RWPE2 (cell line): ENCODE results near the gene SFMBT2.

ENCODE experiments used
- ATAC-seq: fragments of 200-7000 bp; cut with Tn5 transposase; 3 replicates; pipeline ENCODE4 v1.9.1; 2021; ENCODE audit warnings: low read depth
- DNase-seq: peaks from one replicate; pipeline ENCODE4 v3.0.0-alpha.2; 2020; ENCODE audit warnings: low spot score
- H3K27ac ChIP-seq: fragments of 450-650 bp; 2 replicates; pipeline ENCODE4 v1.5.1; 2017; ENCODE audit warnings: mild to moderate bottlenecking; ENCODE audit not compliant: poor library complexity, severe bottlenecking
- H3K27me3 ChIP-seq: fragments of 250-450 bp; sonication (Bioruptor Pico); 2 replicates; pipeline ENCODE4 v1.5.1; 2021; ENCODE audit warnings: mild to moderate bottlenecking, moderate library complexity; ENCODE audit not compliant: insufficient read depth, poor library complexity, severe bottlenecking
- H3K36me3 ChIP-seq: fragments of 250-450 bp; sonication (Bioruptor Pico); 2 replicates; pipeline ENCODE4 v1.5.1; 2020; ENCODE audit warnings: low read depth, mild to moderate bottlenecking, moderate library complexity
- H3K4me1 ChIP-seq: fragments of 250-450 bp; sonication (Bioruptor Pico); 2 replicates; pipeline ENCODE4 v1.5.1; 2021; ENCODE audit warnings: mild to moderate bottlenecking, moderate library complexity; ENCODE audit not compliant: insufficient read depth, poor library complexity, severe bottlenecking
- H3K4me3 ChIP-seq: fragments of 250-450 bp; sonication (Bioruptor Pico); 2 replicates; pipeline ENCODE4 v1.5.1; 2021; ENCODE audit warnings: mild to moderate bottlenecking, moderate library complexity; ENCODE audit not compliant: severe bottlenecking
- H3K9me3 ChIP-seq: fragments of 250-450 bp; sonication (Bioruptor Pico); 2 replicates; pipeline ENCODE4 v1.5.1; 2021; ENCODE audit warnings: mild to moderate bottlenecking, moderate library complexity; ENCODE audit not compliant: severe bottlenecking
- TF ChIP-seq, protein P1 (sequence below): fragments of 450-650 bp; IDR thresholded peaks from one replicate; pipeline ENCODE4 v1.5.1; 2017; ENCODE audit warnings: mild to moderate bottlenecking, moderate library complexity; ENCODE audit not compliant: poor library complexity, severe bottlenecking

Gene SFMBT2

DNA sequence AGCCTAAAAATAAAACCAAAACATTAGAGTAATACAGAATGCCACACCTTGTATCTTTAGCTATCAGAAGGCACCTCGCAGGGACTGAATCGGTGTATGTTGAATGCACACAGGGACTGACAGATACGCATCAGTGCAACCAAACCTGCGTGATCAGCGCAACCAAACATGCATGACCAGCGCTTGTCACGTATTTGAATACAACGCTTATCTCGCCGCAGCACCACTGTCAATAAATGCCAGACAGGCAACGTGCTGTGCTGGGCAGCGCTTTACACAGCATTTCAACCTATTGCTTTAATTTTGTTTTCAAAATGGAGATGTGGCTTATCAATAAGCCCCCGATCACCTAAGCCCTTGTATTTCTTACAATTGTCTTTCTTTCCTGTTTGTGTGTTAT is 242.4 kb downstream of the SFMBT2 start:
- Histone ChIP-seq H3K4me1 (no peaks in the 10 kb centered on the region), H3K4me3 (no peak overlapping the region), H3K27ac (no peak overlapping the region), H3K36me3 (no peaks in the 10 kb centered on the region), H3K9me3 (no peaks in the 10 kb centered on the region), H3K27me3 (no peaks in the 10 kb centered on the region)
- TF ChIP-seq, protein P1, sequence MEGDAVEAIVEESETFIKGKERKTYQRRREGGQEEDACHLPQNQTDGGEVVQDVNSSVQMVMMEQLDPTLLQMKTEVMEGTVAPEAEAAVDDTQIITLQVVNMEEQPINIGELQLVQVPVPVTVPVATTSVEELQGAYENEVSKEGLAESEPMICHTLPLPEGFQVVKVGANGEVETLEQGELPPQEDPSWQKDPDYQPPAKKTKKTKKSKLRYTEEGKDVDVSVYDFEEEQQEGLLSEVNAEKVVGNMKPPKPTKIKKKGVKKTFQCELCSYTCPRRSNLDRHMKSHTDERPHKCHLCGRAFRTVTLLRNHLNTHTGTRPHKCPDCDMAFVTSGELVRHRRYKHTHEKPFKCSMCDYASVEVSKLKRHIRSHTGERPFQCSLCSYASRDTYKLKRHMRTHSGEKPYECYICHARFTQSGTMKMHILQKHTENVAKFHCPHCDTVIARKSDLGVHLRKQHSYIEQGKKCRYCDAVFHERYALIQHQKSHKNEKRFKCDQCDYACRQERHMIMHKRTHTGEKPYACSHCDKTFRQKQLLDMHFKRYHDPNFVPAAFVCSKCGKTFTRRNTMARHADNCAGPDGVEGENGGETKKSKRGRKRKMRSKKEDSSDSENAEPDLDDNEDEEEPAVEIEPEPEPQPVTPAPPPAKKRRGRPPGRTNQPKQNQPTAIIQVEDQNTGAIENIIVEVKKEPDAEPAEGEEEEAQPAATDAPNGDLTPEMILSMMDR: no peak
- DNase-seq (no peak), ATAC-seq (no peak)

DNA sequence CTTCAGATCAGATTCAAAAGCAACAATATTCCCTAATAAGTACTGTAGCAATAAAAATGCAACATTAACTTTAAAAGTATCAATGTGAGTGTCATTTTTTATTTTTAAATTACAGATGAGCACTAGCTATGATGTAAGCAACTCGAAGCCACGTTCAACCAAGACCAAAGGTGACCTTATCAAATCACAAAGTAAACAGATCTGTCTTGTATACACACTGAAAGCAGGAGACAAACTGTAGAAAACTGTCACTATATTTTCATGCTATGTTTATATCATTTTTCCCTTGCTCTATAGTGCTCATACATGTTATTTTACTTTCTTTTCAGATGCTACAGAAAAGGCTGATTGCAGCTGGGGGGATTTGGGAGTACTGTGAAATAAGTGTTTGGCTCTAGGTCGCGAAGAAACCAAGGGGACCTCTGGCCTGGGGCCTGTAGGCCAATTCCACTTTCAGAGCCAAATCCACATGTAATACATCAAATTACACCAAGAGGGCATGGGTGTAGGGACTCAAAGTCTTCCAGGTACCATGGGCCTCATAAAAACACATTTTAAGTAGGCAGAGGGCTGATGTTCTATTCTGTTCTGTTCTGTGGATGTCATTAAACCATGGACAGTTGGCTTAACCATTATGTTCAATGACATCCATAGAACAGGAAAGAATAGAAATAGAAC is 245.2 kb downstream of the SFMBT2 start:
- Histone ChIP-seq H3K4me1 (no peaks in the 10 kb centered on the region), H3K4me3 (no peak overlapping the region), H3K9me3 (no peaks in the 10 kb centered on the region), H3K36me3 (no peaks in the 10 kb centered on the region), H3K27me3 (no peaks in the 10 kb centered on the region), H3K27ac (no peak overlapping the region)
- DNase-seq: no peak
- TF ChIP-seq, protein P1: no peak
- ATAC-seq: no peak

DNA sequence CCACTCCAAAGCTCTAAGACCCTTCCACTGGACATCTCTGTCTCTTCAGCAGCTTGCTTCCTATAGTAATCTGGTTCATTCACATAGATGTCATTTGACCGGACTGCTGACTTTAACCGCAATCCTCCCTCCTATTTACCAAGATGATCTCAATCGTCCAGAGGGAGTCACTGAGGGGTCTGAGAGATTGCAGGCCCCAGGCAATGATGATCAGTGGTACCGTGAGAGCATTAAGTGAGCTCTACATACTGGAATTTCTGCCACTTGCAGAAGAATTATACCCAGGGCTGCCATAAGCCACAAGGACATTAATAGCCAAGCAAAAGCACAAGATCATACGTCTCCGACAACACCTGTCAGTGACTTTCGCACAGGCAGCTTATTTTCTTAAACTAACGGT is 245.9 kb downstream of the SFMBT2 start:
- Histone ChIP-seq H3K9me3 (no peaks in the 10 kb centered on the region), H3K4me3 (no peak overlapping the region), H3K27ac (no peak overlapping the region), H3K27me3 (no peaks in the 10 kb centered on the region), H3K4me1 (no peaks in the 10 kb centered on the region), H3K36me3 (no peaks in the 10 kb centered on the region)
- TF ChIP-seq, protein P1: no peak
- no peak for ATAC-seq
- DNase-seq: no peak

DNA sequence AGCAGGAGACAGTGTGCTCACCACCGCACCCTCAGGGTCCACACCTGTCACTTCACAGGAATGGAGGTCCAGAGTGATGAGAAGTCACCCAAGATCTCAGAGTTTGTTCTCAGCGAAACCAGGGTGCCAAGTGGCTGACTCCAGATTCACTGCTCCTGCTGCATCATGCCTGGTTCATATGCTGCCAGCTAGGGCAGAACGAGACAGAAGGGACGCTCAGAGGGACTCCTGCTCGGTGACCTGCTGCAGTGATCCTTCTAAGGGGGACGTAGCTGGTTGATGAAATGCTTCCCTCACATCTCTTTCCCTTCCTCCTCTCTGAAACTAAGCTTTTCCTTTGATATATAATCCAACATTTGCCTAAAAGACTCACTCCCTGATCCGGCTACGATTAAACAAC is 248.5 kb downstream of the SFMBT2 start:
- DNase-seq (no peak), ATAC-seq (no peak)
- Histone ChIP-seq H3K27ac (no peak overlapping the region), H3K4me1 (no peaks in the 10 kb centered on the region), H3K27me3 (no peaks in the 10 kb centered on the region), H3K36me3 (no peaks in the 10 kb centered on the region; the same call in 1 of the 2 replicates), H3K9me3 (no peaks in the 10 kb centered on the region), H3K4me3 (no peak overlapping the region)
- TF ChIP-seq, protein P1: no peak

DNA sequence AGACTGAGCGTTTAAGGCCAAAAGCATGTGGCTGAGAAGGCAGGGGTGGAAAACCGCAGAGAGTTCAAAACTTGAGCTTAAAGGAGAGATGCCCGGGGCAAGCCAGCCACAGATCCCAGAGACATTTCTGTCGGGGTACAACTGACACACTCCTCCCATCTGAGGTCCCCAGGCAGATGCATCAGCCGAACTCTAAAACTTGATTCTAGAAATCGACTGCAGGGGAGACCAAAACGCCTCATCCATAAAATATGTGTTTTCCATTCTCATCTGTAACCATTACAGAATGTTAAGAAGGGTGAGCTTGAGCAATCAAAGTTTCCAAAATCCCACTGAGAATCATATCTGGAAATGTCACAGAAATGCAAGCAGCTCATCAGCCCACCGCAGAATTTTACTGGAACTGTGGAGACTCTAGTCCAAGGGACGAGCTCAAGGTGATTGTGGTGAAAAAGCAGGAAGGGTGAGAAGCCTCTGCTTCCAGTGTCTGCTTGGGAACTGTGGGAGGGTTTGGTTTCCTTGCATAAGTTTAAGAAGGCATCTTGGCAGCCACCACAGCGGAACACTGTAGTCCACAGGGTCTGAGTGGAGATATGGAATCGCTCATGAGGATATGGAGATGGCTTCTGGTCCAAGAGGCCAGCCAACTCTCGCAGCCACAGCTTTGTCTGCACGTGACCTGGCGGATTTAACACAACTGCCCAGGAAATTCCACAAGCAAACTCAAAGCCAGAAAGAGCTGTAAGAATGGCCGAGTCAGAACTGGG is 249.2 kb downstream of the SFMBT2 start:
- H3K36me3 ChIP-seq: no peaks in the 10 kb centered on the region; the same call in 1 of the 2 replicates
- H3K27me3 ChIP-seq: no peaks in the 10 kb centered on the region
- no peak for ATAC-seq
- H3K27ac ChIP-seq: no peak overlapping the region
- H3K4me1 ChIP-seq: no peaks in the 10 kb centered on the region
- no peaks in the 10 kb centered on the region for H3K9me3 ChIP-seq
- TF ChIP-seq, protein P1: no peak
- no peak overlapping the region for H3K4me3 ChIP-seq
- no peak for DNase-seq
